Endothelial cell (in vitro differentiated cells): ENCODE results near the gene CCDC81. TPM values are rescaled to one million over a fixed set of nuclear protein-coding genes. Genes with fewer than 3 reads are reported as not detected.

Source experiments
- DNase-seq: peaks from one replicate; pipeline ENCODE4 v3.0.0; 2021; ENCODE audit warnings: low spot score
- H3K27ac Mint-ChIP-seq: one replicate; pipeline ENCODE4 v1.8.0; 2021; ENCODE audit warnings: mixed read lengths, inconsistent platforms; ENCODE audit not compliant: unreplicated experiment
- H3K27me3 Mint-ChIP-seq: one replicate; pipeline ENCODE4 v1.8.0; 2021; ENCODE audit warnings: mild to moderate bottlenecking, moderate library complexity, mixed read lengths, inconsistent platforms; ENCODE audit not compliant: unreplicated experiment
- H3K36me3 Mint-ChIP-seq: one replicate; pipeline ENCODE4 v1.8.0; 2021; ENCODE audit warnings: mild to moderate bottlenecking, low read depth, mixed read lengths, inconsistent platforms; ENCODE audit not compliant: unreplicated experiment
- H3K4me1 Mint-ChIP-seq: one replicate; pipeline ENCODE4 v1.8.0; 2021; ENCODE audit warnings: mild to moderate bottlenecking, mixed read lengths, inconsistent platforms; ENCODE audit not compliant: unreplicated experiment
- H3K4me3 Mint-ChIP-seq: one replicate; pipeline ENCODE4 v1.8.0; 2021; ENCODE audit warnings: mild to moderate bottlenecking, mixed read lengths, inconsistent platforms; ENCODE audit not compliant: unreplicated experiment
- H3K9me3 Mint-ChIP-seq: one replicate; pipeline ENCODE4 v1.8.0; 2021; ENCODE audit warnings: mixed read lengths, inconsistent platforms; ENCODE audit not compliant: unreplicated experiment
- CTCF ChIP-seq: fragments of 200-600 bp; sonication (generic); IDR thresholded peaks from one replicate; pipeline ENCODE4 v1.5.0; 2021; ENCODE audit warnings: antibody characterized with exemption; ENCODE audit not compliant: unreplicated experiment
- total RNA-seq: library from RNA; stranded (reverse); fragmentation: NEBNext Ultra II Directional; extraction: Animal tissue kit (Norgen Biotek cat#: 25700); gene quantifications from one replicate; pipeline ENCODE4 v1.2.1, GENCODE V29; 2021; ENCODE audit not compliant: unreplicated experiment

The CCDC81 gene
- total RNA-seq, 1 donor from 2014 or later: 0.33 TPM

- Mint-ChIP-seq H3K27me3 (peaks cover 1% of the 10 kb centered on the region), H3K36me3 (no peaks in the 10 kb centered on the region), H3K4me1 (no peaks in the 10 kb centered on the region), H3K4me3 (no peak overlapping the region), H3K27ac (no peak overlapping the region), H3K9me3 (no peaks in the 10 kb centered on the region)
- DNase-seq: no peak
- TF ChIP-seq CTCF: no peak
Measured at GRCh38 chr11:86447763-86448480, 73.2 kb downstream of the CCDC81 start.

GRCh38 chr11:86449993-86450629 is 75.4 kb downstream of the CCDC81 start:
- Mint-ChIP-seq H3K27me3 (peaks cover 3% of the 10 kb centered on the region), H3K4me3 (no peak overlapping the region), H3K9me3 (no peaks in the 10 kb centered on the region), H3K4me1 (no peaks in the 10 kb centered on the region), H3K27ac (no peak overlapping the region), H3K36me3 (no peaks in the 10 kb centered on the region)
- TF ChIP-seq CTCF: no peak
- no peak for DNase-seq

- H3K27ac Mint-ChIP-seq: no peak overlapping the region
- no peaks in the 10 kb centered on the region for H3K36me3 Mint-ChIP-seq
- peaks cover 3% of the 10 kb centered on the region for H3K27me3 Mint-ChIP-seq
- no peak overlapping the region for H3K4me3 Mint-ChIP-seq
- TF ChIP-seq CTCF: no peak
- H3K4me1 Mint-ChIP-seq: peaks cover 18% of the 10 kb centered on the region
- H3K9me3 Mint-ChIP-seq: no peaks in the 10 kb centered on the region
- no peak for DNase-seq
Measured at GRCh38 chr11:86453290-86454030, 78.8 kb downstream of the CCDC81 start.

GRCh38 chr11:86456075-86456939 is 81.6 kb downstream of the CCDC81 start:
- peak; percentile 87 for DNase-seq

More at GRCh38 chr11:86456075-86456939, 81.6 kb downstream of the CCDC81 start:
- no peaks in the 10 kb centered on the region for H3K9me3 Mint-ChIP-seq
- H3K27me3 Mint-ChIP-seq: peaks cover 3% of the 10 kb centered on the region
- no peaks in the 10 kb centered on the region for H3K36me3 Mint-ChIP-seq
- no peak overlapping the region for H3K4me3 Mint-ChIP-seq
- H3K27ac Mint-ChIP-seq: no peak overlapping the region
- peaks cover 28% of the 10 kb centered on the region for H3K4me1 Mint-ChIP-seq
- peak; percentile 86 for TF ChIP-seq CTCF
